K562 (cell line): ENCODE results near the gene EFCC1. TPM values are rescaled to one million over a fixed set of nuclear protein-coding genes. Genes with fewer than 3 reads are reported as not detected.

Experiments used
- ATAC-seq: fragments of 200-7000 bp; cut with Tn5 transposase; 3 replicates; pipeline ENCODE4 v1.9.1; 2020; ENCODE audit warnings: moderate library complexity
- BruUV-seq: library from RNA; stranded (reverse); fragments of 400-500 nt; replicated peaks from 2 replicates; lab custom pipeline; 2021; lab: Mats Ljungman, UMichigan
- CTCF ChIA-PET: fragments of 300-600 bp; formaldehyde crosslinking; extraction: SDS; loops from one replicate; lab custom pipeline; 2021; ENCODE audit warnings: low intra/inter-chr PET ratio; lab: Yijun Ruan, JAX
- POLR2A ChIA-PET: fragments of 300-600, 350-650 bp; sonication (Branson Sonifier 250); formaldehyde crosslinking; extraction: SDS; loops from one replicate; lab custom pipeline; 2021; ENCODE audit warnings: antibody characterized with exemption, inconsistent platforms; lab: Yijun Ruan, JAX
- DNase-seq, 4 experiments: peaks; one replicate each; pipeline versions ENCODE4 v3.0.0 to v3.0.0-alpha.2; 2011 to 2018; ENCODE audit warnings: low spot score in 3 of 4, mixed read lengths in 3 of 4; ENCODE audit errors: extremely low read depth in 1 of 4
- FAIRE-seq: peaks from 2 replicates; lab custom pipeline; 2011; peaks lifted over from hg19 to GRCh38; lab: Jason Lieb, UNC
- H2AFZ ChIP-seq: 2 replicates; pipeline ENCODE4 v1.6.0; 2011; ENCODE audit warnings: low read depth, low read length, control low read depth, inconsistent platforms
- H3K27ac ChIP-seq: fragments of 200-600 bp; 3 replicates; pipeline ENCODE4 v1.8.0; 2011; ENCODE audit warnings: low read depth, mild to moderate bottlenecking, control low read depth, inconsistent platforms, low read length, moderate library complexity, mixed read lengths; ENCODE audit errors: extremely low read depth
- H3K27me3 ChIP-seq, 2 experiments: fragments of 300-600 bp in 1 of 2; 2 replicates in 1 of 2; 3 replicates in 1 of 2; pipeline versions ENCODE4 v1.6.0 to v1.8.0; 2011; ENCODE audit warnings: inconsistent platforms in 2 of 2, low read length in 2 of 2, mild to moderate bottlenecking in 1 of 2, mixed read lengths in 1 of 2, moderate library complexity in 1 of 2; ENCODE audit not compliant: control insufficient read depth in 2 of 2, insufficient read depth in 2 of 2
- H3K36me3 ChIP-seq: fragments of 300-600 bp; 3 replicates; pipeline ENCODE4 v1.8.0; 2011; ENCODE audit warnings: mild to moderate bottlenecking, low read length, inconsistent platforms; ENCODE audit not compliant: control insufficient read depth, insufficient read depth
- H3K4me1 ChIP-seq, 2 experiments: fragments of 200-600 bp in 1 of 2; replicated peaks in 1 of 2; 2 replicates in 1 of 2; 3 replicates in 1 of 2; pipeline versions ENCODE4 v1.5.1 to v1.8.0; 2011; ENCODE audit warnings: inconsistent platforms in 2 of 2, low read length in 2 of 2, mild to moderate bottlenecking in 1 of 2, mixed read lengths in 1 of 2, moderate library complexity in 1 of 2; ENCODE audit not compliant: control insufficient read depth in 2 of 2, insufficient read depth in 2 of 2
- H3K4me2 ChIP-seq: 2 replicates; pipeline ENCODE4 v1.6.1; 2011; ENCODE audit warnings: low read length, control low read depth, inconsistent platforms, mixed read lengths; ENCODE audit not compliant: insufficient read depth
- H3K4me3 ChIP-seq: fragments of 200-600 bp; sonication (generic), shearing (Covaris generic); 2 replicates; pipeline ENCODE4 v1.5.1; 2016; ENCODE audit warnings: control low read depth, inconsistent platforms
- H3K79me2 ChIP-seq: fragments of 200-600 bp; 3 replicates; pipeline ENCODE4 v1.8.0; 2011; ENCODE audit warnings: low read length, inconsistent platforms; ENCODE audit not compliant: control insufficient read depth, insufficient read depth
- H3K9ac ChIP-seq, 2 experiments: 2 replicates each; pipeline versions ENCODE4 v1.6.0 to v1.6.1; 2011; ENCODE audit warnings: low read depth in 2 of 2, low read length in 2 of 2, control low read depth in 1 of 2, inconsistent platforms in 1 of 2, mild to moderate bottlenecking in 1 of 2, mixed read lengths in 1 of 2; ENCODE audit not compliant: insufficient read depth in 1 of 2
- H3K9me1 ChIP-seq: one replicate; pipeline ENCODE4 v1.6.0; 2011; ENCODE audit warnings: inconsistent platforms, mild to moderate bottlenecking, low read length, moderate library complexity; ENCODE audit not compliant: control insufficient read depth, insufficient read depth
- H3K9me3 ChIP-seq: replicated peaks from 2 replicates; pipeline ENCODE4 v1.5.1; 2011; ENCODE audit warnings: low read depth, low read length, inconsistent platforms; ENCODE audit not compliant: control insufficient read depth, insufficient read depth
- H4K20me1 ChIP-seq: replicated peaks from 2 replicates; pipeline ENCODE4 v1.6.1; 2011; ENCODE audit warnings: low read length, inconsistent platforms, mixed read lengths; ENCODE audit not compliant: control insufficient read depth, insufficient read depth
- CBX3 ChIP-seq, 2 experiments: IDR thresholded peaks; 1 replicate in 1 of 2; 2 replicates in 1 of 2; pipeline ENCODE4 v1.6.1; 2012; ENCODE audit warnings: inconsistent platforms in 2 of 2, low read length in 2 of 2, borderline replicate concordance in 1 of 2, control low read depth in 1 of 2
- IFI16 ChIP-seq: fragments of 250-450 bp; sonication (Bioruptor Pico); IDR thresholded peaks from 2 replicates; pipeline ENCODE4 v2.1.2; 2022; ENCODE audit warnings: mild to moderate bottlenecking, inconsistent platforms
- L3MBTL2 ChIP-seq: fragments of 450-650 bp; IDR thresholded peaks from 2 replicates; pipeline ENCODE4 v1.6.1; 2016; ENCODE audit warnings: mild to moderate bottlenecking, moderate library complexity
- POU5F1 ChIP-seq: fragments of 150-350 bp; IDR thresholded peaks from 2 replicates; pipeline ENCODE4 v1.6.1; 2014; ENCODE audit warnings: borderline replicate concordance, low read length, low read depth, mild to moderate bottlenecking; ENCODE audit not compliant: partially characterized antibody
- RREB1 ChIP-seq: fragments of 250-450 bp; sonication (Bioruptor Pico); IDR thresholded peaks from 2 replicates; pipeline ENCODE4 v1.4.0; 2020
- SMAD4 ChIP-seq: fragments of 250-450 bp; sonication (Bioruptor Pico); conservative IDR thresholded peaks from 2 replicates; pipeline ENCODE4 v1.8.0; 2021; ENCODE audit warnings: inconsistent platforms, mild to moderate bottlenecking, moderate library complexity
- SNAPC5 ChIP-seq: fragments of 250-450 bp; sonication (Bioruptor Pico); IDR thresholded peaks from 2 replicates; pipeline ENCODE4 v1.8.0; 2021; ENCODE audit warnings: moderate library complexity, mild to moderate bottlenecking, inconsistent platforms
- TEAD2 ChIP-seq: fragments of 450-650 bp; IDR thresholded peaks from 2 replicates; pipeline ENCODE4 v1.6.1; 2016; ENCODE audit warnings: missing genetic modification characterization, control low read depth, missing compliant biosample characterization
- ZNF124 ChIP-seq: sonication (generic); formaldehyde crosslinking; IDR thresholded peaks from 2 replicates; pipeline ENCODE4 v1.8.1; 2022; ENCODE audit warnings: missing genetic modification reagents
- WGBS: fragments of 100-300 bp; shearing (Covaris generic); methylation state at CpG from one replicate; pipeline ENCODE4 v1.1.6; 2016; ENCODE audit warnings: low coverage, mixed read lengths; ENCODE audit not compliant: insufficient coverage; ENCODE audit errors: missing lambda C conversion rate; 5-methylcytosine and 5-hydroxymethylcytosine counted together
- in situ Hi-C: fragments of 300-500 bp; cut with MboI; formaldehyde crosslinking; loops from 4 replicates; pipeline ENCODE4 v1.15.0; 2018; ENCODE audit warnings: inconsistent platforms, mixed read lengths
- intact Hi-C: fragments of 100-400 bp; cut with micrococcal nuclease; formaldehyde crosslinking; loops from 2 replicates; pipeline ENCODE4 v1.14.2; 2022
- polyA plus RNA-seq, 8 experiments: library from polyadenylated mRNA; depleted of rRNA in 4 of 8; stranded (reverse) in 5 of 8; unstranded in 3 of 8; fragments of >200 nt; fragmentation: Nextera tagmentation in 2 of 8; fragmentation: Illumina TruSeq in 1 of 8; extraction: Ambion mirVana in 2 of 8; extraction: Trizol in 1 of 8; gene quantifications; 2 replicates each; pipeline versions ENCODE4 v1.2.1 to v1.2.3, GENCODE V29; 2011 to 2014; ENCODE audit warnings: inconsistent platforms in 1 of 8, missing spikeins in 1 of 8
- total RNA-seq, 7 experiments: library from RNA; depleted of rRNA in 6 of 7; stranded (reverse); fragments of >200 nt in 6 of 7; fragmentation: Illumina TruSeq in 2 of 7; extraction: Trizol in 2 of 7; gene quantifications; 2 replicates each; pipeline versions ENCODE4 v1.2.1 to v1.2.3, GENCODE V29; 2011 to 2021; ENCODE audit warnings: low replicate concordance in 1 of 7
- TF ChIP-seq, protein P1 (sequence below): fragments of 250-450 bp; sonication (Bioruptor Pico); IDR thresholded peaks from 2 replicates; pipeline ENCODE4 v1.4.0; 2020; ENCODE audit warnings: mild to moderate bottlenecking
- TF ChIP-seq, protein P2 (sequence below): sonication (generic); formaldehyde crosslinking; IDR thresholded peaks from 2 replicates; pipeline ENCODE4 v1.8.1; 2022; ENCODE audit warnings: missing genetic modification reagents

EFCC1 gene
- total and polyA plus RNA-seq, 9 of the 15 experiments (the other 6 are each of a cell fraction or from before 2014, with no cell fraction given), result not detected

- H3K36me3 ChIP-seq, result no peaks in the 10 kb centered on the region
- 65% methylated on average over 18 of the region's 18 CpGs for WGBS
- ChIA-PET CTCF (no interaction called here), POLR2A (no interaction called here)
- DNase-seq (no peak), FAIRE-seq (no peak), ATAC-seq (no peak)
- no peak overlapping the region for H3K27ac ChIP-seq
- no peak overlapping the region for H3K4me2 ChIP-seq
- peaks cover 0 to 2% of the 10 kb centered on the region in 2 experiments; a peak in 1 of 5 replicates for H3K27me3 ChIP-seq
- intact Hi-C loops, result no loop called here
- H3K79me2 ChIP-seq, result no peaks in the 10 kb centered on the region
- no peak overlapping the region for H3K9ac ChIP-seq
- H4K20me1 ChIP-seq, result no peaks in the 10 kb centered on the region
- no TSS peak for BruUV-seq
- in situ Hi-C loops, result no loop called here
- H3K4me3 ChIP-seq, result no peak overlapping the region
- H3K9me1 ChIP-seq, result no peaks in the 10 kb centered on the region
- peaks cover 7 to 12% of the 10 kb centered on the region in 2 experiments; a peak in 4 of 5 replicates for H3K4me1 ChIP-seq
- H3K9me3 ChIP-seq, result no peaks in the 10 kb centered on the region
- peak overlapping the region; percentile 81 for H2AFZ ChIP-seq
- TF ChIP-seq CBX3 (IDR thresholded peaks at IDR 0.05; ENCODE audit: borderline replicate concordance in 1 of 2, low read length in 2 of 2), result no peak
- TF ChIP-seq SNAPC5 (CRISPR knock-in tag), result no peak
- TF ChIP-seq ZNF124 (CRISPR knock-in tag), result no peak
- TF ChIP-seq, protein P1, sequence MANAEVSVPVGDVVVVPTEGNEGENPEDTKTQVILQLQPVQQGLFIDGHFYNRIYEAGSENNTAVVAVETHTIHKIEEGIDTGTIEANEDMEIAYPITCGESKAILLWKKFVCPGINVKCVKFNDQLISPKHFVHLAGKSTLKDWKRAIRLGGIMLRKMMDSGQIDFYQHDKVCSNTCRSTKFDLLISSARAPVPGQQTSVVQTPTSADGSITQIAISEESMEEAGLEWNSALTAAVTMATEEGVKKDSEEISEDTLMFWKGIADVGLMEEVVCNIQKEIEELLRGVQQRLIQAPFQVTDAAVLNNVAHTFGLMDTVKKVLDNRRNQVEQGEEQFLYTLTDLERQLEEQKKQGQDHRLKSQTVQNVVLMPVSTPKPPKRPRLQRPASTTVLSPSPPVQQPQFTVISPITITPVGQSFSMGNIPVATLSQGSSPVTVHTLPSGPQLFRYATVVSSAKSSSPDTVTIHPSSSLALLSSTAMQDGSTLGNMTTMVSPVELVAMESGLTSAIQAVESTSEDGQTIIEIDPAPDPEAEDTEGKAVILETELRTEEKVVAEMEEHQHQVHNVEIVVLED (CRISPR knock-in tag), result no peak
- peak; percentile 20; the same call in 1 of the 2 replicates for TF ChIP-seq L3MBTL2
- TF ChIP-seq SMAD4 (CRISPR knock-in tag), result 0 out of 2 replicates have a peak, but pooled peaks have one; percentile 36
- no peak for TF ChIP-seq POU5F1
- TF ChIP-seq RREB1 (CRISPR knock-in tag), result no peak
- no peak for TF ChIP-seq TEAD2
- TF ChIP-seq, protein P2, sequence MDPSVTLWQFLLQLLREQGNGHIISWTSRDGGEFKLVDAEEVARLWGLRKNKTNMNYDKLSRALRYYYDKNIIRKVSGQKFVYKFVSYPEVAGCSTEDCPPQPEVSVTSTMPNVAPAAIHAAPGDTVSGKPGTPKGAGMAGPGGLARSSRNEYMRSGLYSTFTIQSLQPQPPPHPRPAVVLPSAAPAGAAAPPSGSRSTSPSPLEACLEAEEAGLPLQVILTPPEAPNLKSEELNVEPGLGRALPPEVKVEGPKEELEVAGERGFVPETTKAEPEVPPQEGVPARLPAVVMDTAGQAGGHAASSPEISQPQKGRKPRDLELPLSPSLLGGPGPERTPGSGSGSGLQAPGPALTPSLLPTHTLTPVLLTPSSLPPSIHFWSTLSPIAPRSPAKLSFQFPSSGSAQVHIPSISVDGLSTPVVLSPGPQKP (CRISPR knock-in tag), result no peak
- TF ChIP-seq IFI16 (CRISPR knock-in tag), result no peak
These were observed 9.7 kb upstream of the EFCC1 start for GRCh38 chr3:128991355-128991895.
